Testis (tissue), 3 donors: Measurements from ENCODE around the gene TMEM80. TPM values are rescaled to one million over a fixed set of nuclear protein-coding genes. Genes with fewer than 3 reads are reported as not detected.
"Not testable (repeated sequence)": the region's sequence is repeated elsewhere in the genome, so short reads cannot be mapped to it uniquely, and the experiment has no call there.

Experiments used
- DNase-seq: peaks from one replicate; pipeline ENCODE4 v3.0.0-alpha.2; 2019
- H3K27ac ChIP-seq, 2 donors: fragments of 200-600 bp; sonication (generic); one replicate each; pipeline ENCODE4 v1.5.1; 2019
- H3K27me3 ChIP-seq: fragments of 200-600 bp; sonication (generic); one replicate; pipeline ENCODE4 v1.5.1; 2019
- H3K36me3 ChIP-seq: fragments of 200-600 bp; sonication (generic); one replicate; pipeline ENCODE4 v1.5.1; 2017; ENCODE audit warnings: low read depth; ENCODE audit errors: missing control alignments
- H3K4me1 ChIP-seq: fragments of 200-600 bp; sonication (generic); one replicate; pipeline ENCODE4 v1.5.1; 2019
- H3K4me3 ChIP-seq, 2 donors: fragments of 200-600 bp; sonication (generic); one replicate each; pipeline ENCODE4 v1.5.1; 2017 to 2019
- H3K9me3 ChIP-seq: fragments of 200-600 bp; sonication (generic); one replicate; pipeline ENCODE4 v1.5.1; 2017
- POLR2A ChIP-seq: fragments of 450-650 bp; IDR thresholded peaks from one replicate; pipeline ENCODE4 v1.6.1; 2017; ENCODE audit warnings: antibody characterized with exemption, mild to moderate bottlenecking, moderate library complexity
- WGBS, 2 donors: methylation state at CpG; one replicate each; pipeline ENCODE4 v1.1.5; 2018; 5-methylcytosine and 5-hydroxymethylcytosine counted together
- intact Hi-C: fragments of 100-400 bp; cut with DNase I; formaldehyde crosslinking; loops from one replicate; pipeline ENCODE4 v1.15.1; 2023; ENCODE audit warnings: low total_unique reads
- polyA plus RNA-seq: library from polyadenylated mRNA; stranded (reverse); fragments of 350-450 nt; fragmentation: Illumina TruSeq; extraction: RNeasy Lipid Tissue Mini Kit (QIAGEN cat#74804); gene quantifications from one replicate; pipeline ENCODE4 v1.2.3, GENCODE V29; 2014; ENCODE audit warnings: low read depth, low replicate concordance; ENCODE audit not compliant: insufficient read depth
- total RNA-seq, 2 donors: library from RNA; depleted of rRNA; stranded (reverse); fragments of >200 nt; gene quantifications; one replicate each; pipeline ENCODE4 v1.2.3, GENCODE V29; 2016
- TF ChIP-seq, protein P1 (sequence below), 3 experiments: fragments of 450-650 bp in 2 of 3; fragments of 200-600 bp in 1 of 3; sonication (generic) in 1 of 3; IDR thresholded peaks; one replicate each; pipeline ENCODE4 v1.5.1; 2016 to 2019; ENCODE audit warnings: antibody characterized with exemption in 3 of 3, mild to moderate bottlenecking in 2 of 3, moderate library complexity in 1 of 3

TMEM80 gene
- total and polyA plus RNA-seq, 3 donors from 2014 or later: 38.9 to 74.5 (median 72.8) TPM

DNA sequence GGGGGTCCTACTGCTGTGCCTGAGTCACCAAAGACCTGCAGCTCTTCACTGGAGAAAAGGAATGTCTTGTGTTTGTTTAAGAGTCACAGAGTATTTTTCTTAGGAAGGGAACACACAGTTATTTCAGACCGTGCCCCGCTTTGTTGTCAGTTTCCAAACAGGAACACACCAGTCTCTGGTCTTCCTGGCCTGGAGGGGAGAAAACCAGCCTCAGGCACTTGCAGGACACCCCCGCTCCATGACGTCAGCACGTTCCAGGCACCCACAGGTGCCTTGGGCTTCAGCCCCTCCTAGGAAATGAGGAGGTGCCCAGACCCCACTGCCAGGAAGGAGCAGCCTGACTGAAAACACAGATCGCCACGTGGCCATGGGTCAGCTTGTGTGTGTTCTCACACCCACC lies 6.0 kb upstream of the TMEM80 start:
- no peaks in the 10 kb centered on the region for H3K27me3 ChIP-seq
- no peak for DNase-seq
- 51 to 65% methylated on average over 7 of the region's 7 CpGs for WGBS, 2 donors
- H3K36me3 ChIP-seq: no peaks in the 10 kb centered on the region
- peaks cover 34% of the 10 kb centered on the region for H3K4me1 ChIP-seq
- H3K4me3 ChIP-seq: no peak overlapping the region
- H3K9me3 ChIP-seq: no peaks in the 10 kb centered on the region
- TF ChIP-seq, protein P1, sequence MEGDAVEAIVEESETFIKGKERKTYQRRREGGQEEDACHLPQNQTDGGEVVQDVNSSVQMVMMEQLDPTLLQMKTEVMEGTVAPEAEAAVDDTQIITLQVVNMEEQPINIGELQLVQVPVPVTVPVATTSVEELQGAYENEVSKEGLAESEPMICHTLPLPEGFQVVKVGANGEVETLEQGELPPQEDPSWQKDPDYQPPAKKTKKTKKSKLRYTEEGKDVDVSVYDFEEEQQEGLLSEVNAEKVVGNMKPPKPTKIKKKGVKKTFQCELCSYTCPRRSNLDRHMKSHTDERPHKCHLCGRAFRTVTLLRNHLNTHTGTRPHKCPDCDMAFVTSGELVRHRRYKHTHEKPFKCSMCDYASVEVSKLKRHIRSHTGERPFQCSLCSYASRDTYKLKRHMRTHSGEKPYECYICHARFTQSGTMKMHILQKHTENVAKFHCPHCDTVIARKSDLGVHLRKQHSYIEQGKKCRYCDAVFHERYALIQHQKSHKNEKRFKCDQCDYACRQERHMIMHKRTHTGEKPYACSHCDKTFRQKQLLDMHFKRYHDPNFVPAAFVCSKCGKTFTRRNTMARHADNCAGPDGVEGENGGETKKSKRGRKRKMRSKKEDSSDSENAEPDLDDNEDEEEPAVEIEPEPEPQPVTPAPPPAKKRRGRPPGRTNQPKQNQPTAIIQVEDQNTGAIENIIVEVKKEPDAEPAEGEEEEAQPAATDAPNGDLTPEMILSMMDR (IDR thresholded peaks at IDR 0.05): no peak
- no peak for TF ChIP-seq POLR2A
- peak overlapping the region; percentile 42 to 62 for H3K27ac ChIP-seq
- intact Hi-C loops: no loop called here

DNA sequence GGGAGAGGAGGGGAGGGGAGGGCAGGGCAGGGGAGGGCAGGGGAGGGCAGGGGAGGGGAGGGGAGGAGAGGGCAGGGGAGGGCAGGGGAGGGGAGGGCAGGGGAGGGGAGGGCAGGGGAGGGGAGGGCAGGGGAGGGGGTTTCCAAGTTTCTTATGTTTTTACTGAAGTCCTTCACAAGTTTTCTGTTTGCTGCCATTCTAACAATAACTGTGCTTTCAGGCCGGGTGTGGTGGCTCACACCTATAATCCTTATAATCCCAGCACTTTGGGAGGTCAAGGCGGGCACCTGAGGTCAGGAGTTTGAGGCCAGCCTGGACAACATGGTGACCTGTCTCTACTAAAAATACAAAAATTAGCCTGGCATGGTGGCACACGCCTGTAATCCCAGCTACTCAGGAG lies 5.4 kb upstream of the TMEM80 start:
- H3K27ac ChIP-seq, H3K27me3 ChIP-seq, H3K4me3 ChIP-seq, DNase-seq, intact Hi-C loops, H3K36me3 ChIP-seq, H3K9me3 ChIP-seq: not testable (repeated sequence)
- H3K4me1 ChIP-seq: peaks cover 34% of the 10 kb centered on the region
- WGBS, 2 donors: 87 to 94% methylated on average over 3 of the region's 3 CpGs

DNA sequence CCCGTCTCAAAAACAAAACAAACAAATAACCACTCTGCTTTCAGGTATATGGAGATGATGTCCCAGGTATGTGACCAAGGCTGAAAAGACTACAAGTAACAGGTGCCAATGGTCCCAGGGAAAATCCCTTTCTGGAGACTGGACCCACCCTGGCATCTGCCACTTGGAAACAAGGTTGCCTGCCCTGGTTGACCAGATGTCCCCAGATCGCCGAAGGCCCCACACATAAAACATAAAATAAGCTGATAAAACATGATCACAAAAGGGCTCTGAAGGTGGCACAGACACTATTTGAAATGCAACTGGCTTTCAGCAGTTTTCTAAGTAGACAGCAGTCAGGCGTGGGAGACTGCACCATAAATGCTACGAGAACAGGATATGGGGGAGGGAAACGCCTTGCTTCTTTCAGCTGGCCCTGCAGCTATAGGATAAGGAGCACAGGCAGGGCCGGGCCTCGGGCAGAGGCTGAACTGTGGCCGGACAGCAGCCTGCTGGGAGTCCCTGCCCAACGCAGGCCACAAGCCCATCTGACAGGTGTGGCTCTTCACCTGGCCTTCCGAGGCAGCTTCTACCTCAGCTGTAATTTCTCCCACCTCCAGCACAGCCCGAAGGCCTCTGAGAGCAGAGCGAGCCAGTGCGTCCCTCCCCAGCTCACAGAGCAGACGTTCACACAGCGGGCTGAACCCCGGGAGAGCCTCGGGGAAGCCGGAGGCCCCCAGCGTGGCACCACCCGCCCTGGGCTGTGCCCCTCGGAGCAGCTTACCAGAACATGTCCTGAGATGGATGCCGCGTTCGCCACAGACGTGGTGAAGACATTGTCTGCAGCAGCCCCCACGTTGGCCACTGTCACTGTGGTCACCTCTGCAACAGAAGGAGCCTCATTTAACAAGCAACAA lies 4.6 kb upstream of the TMEM80 start:
- intact Hi-C loops: no loop called here
- WGBS, 2 donors: 58 to 75% methylated on average over 9 to 27 of the region's 27 CpGs
- peak; percentile 75 for DNase-seq
- peak overlapping the region in 1 of 2 donors; percentile 38 for H3K27ac ChIP-seq
- H3K4me1 ChIP-seq: peaks cover 34% of the 10 kb centered on the region
- TF ChIP-seq, protein P1 (IDR thresholded peaks at IDR 0.05): no peak
- TF ChIP-seq POLR2A: no peak
- H3K36me3 ChIP-seq: no peaks in the 10 kb centered on the region
- no peaks in the 10 kb centered on the region for H3K9me3 ChIP-seq
- no peak overlapping the region for H3K4me3 ChIP-seq
- H3K27me3 ChIP-seq: no peaks in the 10 kb centered on the region

DNA sequence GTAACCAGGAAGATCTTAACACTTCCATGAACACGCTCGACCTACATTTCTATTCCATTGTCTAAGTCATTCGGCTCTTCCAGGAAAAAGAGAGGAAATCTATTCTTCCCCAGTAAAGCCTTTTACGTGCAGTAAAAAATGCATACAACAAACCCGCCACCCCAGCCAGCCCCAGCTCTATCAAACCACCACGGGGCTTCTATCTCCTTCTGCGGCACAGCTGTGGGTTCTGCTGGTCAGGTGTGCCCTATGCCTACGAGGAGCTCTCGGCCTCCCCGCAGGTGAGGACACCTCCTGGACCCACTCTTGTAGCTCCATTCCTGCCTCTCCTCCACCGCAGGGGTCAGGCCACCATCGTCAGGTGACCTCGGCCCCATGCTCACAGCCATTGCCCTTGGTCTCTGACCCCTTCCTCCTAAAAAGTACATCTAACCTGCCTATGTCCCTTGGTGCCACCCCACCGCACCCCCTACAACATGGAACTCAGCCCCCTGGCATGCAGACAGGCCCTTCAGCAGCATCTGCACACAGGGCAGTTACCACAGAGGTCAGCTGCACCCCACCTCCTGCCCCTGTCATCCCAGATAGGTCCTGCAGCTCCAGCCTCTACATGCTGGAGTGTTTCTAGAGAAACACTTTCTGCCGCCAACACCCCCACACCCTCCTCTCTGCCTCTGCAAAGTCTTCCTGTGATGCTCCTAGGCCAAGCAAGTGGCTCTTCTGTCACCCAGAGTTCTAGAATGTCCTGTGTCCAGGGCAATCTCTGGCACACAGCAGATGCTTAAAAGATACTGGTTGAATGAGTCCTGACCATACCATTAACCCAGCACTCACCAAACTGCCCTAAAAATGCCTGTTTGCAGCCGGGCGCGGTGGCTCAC lies 3.7 kb upstream of the TMEM80 start:
- H3K27ac ChIP-seq: peak overlapping the region; percentile 15 to 19
- peaks cover 39% of the 10 kb centered on the region for H3K4me1 ChIP-seq
- no peaks in the 10 kb centered on the region for H3K36me3 ChIP-seq
- H3K9me3 ChIP-seq: no peaks in the 10 kb centered on the region
- no peaks in the 10 kb centered on the region for H3K27me3 ChIP-seq
- intact Hi-C loops: no loop called here
- DNase-seq: peak; percentile 37
- no peak for TF ChIP-seq POLR2A
- WGBS, 2 donors: 78 to 89% methylated on average over 18 of the region's 18 CpGs
- no peak overlapping the region for H3K4me3 ChIP-seq

DNA sequence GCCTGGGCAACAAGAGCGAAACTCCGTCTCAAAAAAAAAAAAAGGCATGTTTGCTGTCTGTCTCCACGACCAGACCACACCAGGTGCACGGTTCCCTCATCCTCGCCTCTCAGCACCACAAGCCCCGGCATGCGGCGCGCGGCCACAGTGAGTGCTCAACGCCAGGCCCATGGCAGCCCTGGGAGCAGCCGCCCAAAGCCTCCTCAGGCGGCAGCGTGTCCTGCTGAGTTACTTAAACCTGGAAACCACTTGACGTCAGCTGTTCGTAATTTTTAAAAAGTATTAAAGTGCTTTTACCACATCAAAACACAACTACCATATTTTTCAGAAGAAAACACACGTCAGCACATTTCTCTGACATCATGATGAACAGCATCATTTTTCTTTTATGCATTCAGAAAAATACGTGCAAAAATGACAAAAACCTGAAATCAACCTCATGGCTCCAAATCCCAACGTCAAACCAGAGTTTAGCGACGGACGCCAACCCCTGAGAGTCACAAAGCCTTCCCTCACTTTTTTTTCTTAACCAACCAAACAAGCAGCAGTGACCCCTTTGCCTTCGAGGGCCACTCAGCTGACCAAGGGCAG lies 2.7 kb upstream of the TMEM80 start:
- no peaks in the 10 kb centered on the region for H3K36me3 ChIP-seq
- intact Hi-C loops: no loop called here
- H3K9me3 ChIP-seq: no peaks in the 10 kb centered on the region
- H3K27ac ChIP-seq: peak overlapping the region; percentile 99 to 100
- TF ChIP-seq, protein P1 (IDR thresholded peaks at IDR 0.05): no peak
- TF ChIP-seq POLR2A: no peak
- H3K4me1 ChIP-seq: peaks cover 39% of the 10 kb centered on the region
- H3K4me3 ChIP-seq: no peak overlapping the region
- 78 to 81% methylated on average over 19 to 23 of the region's 23 CpGs for WGBS, 2 donors
- DNase-seq: no peak
- no peaks in the 10 kb centered on the region for H3K27me3 ChIP-seq
